K562 (cell line): ENCODE data around the gene PRR15L. TPM values are rescaled to one million over a fixed set of nuclear protein-coding genes. Genes with fewer than 3 reads are reported as not detected.

Source experiments
- ARID2 ChIP-seq: fragments of 450-650 bp; IDR thresholded peaks from 2 replicates; pipeline ENCODE4 v1.6.1; 2017; ENCODE audit warnings: antibody characterized with exemption, mild to moderate bottlenecking
- ATF4 ChIP-seq: fragments of 450-650 bp; formaldehyde crosslinking; IDR thresholded peaks from 2 replicates; pipeline ENCODE4 v1.4.0; 2022; ENCODE audit warnings: mild to moderate bottlenecking, moderate library complexity
- BCLAF1 ChIP-seq, 2 experiments: fragments of 450-650 bp in 1 of 2; IDR thresholded peaks; 2 replicates each; pipeline ENCODE4 v1.6.1; 2011 to 2017; ENCODE audit warnings: low read depth in 2 of 2, antibody characterized with exemption in 1 of 2, borderline replicate concordance in 1 of 2, low read length in 1 of 2, mild to moderate bottlenecking in 1 of 2, mixed read lengths in 1 of 2; ENCODE audit not compliant: control insufficient read depth in 1 of 2
- DIDO1 ChIP-seq: fragments of 450-650 bp; IDR thresholded peaks from 2 replicates; pipeline ENCODE4 v1.6.1; 2016; ENCODE audit warnings: low read depth, missing biosample characterization, missing genetic modification characterization
- DNMT1 ChIP-seq: fragments of 450-650 bp; IDR thresholded peaks from 2 replicates; pipeline ENCODE4 v1.6.1; 2016; ENCODE audit warnings: antibody characterized with exemption, mild to moderate bottlenecking
- EGR1 ChIP-seq: fragments of 450-650 bp; conservative IDR thresholded peaks from 2 replicates; pipeline ENCODE4 v1.6.1; 2017; ENCODE audit warnings: mild to moderate bottlenecking
- RCOR1 ChIP-seq, 2 experiments: IDR thresholded peaks; 2 replicates each; pipeline ENCODE4 v1.6.1; 2012; ENCODE audit warnings: low read depth in 2 of 2, low read length in 2 of 2, borderline replicate concordance in 1 of 2, improper control_type of control experiment in 1 of 2
- RFX5 ChIP-seq: IDR thresholded peaks from 2 replicates; pipeline ENCODE4 v1.6.1; 2011; ENCODE audit warnings: low read depth, mild to moderate bottlenecking, improper control_type of control experiment, low read length
- SIN3A ChIP-seq, 2 experiments: fragments of 150-350 bp in 1 of 2; IDR thresholded peaks; 2 replicates each; pipeline ENCODE4 v1.6.1; 2011 to 2016; ENCODE audit warnings: borderline replicate concordance in 2 of 2, low read depth in 2 of 2, low read length in 2 of 2, mild to moderate bottlenecking in 2 of 2, moderate library complexity in 2 of 2; ENCODE audit not compliant: control insufficient read depth in 1 of 2
- TCF7L2 ChIP-seq: fragments of 150-350 bp; IDR thresholded peaks from 2 replicates; pipeline ENCODE4 v1.6.1; 2016; ENCODE audit warnings: low read depth, mild to moderate bottlenecking, low read length, moderate library complexity
- THAP7 ChIP-seq: fragments of 250-450 bp; sonication (Bioruptor Pico); IDR thresholded peaks from 2 replicates; pipeline ENCODE4 v1.5.0; 2021
- ZNF184 ChIP-seq: sonication (generic); formaldehyde crosslinking; IDR thresholded peaks from 2 replicates; pipeline ENCODE4 v1.5.0; 2020; ENCODE audit warnings: missing genetic modification reagents
- ZNF408 ChIP-seq: fragments of 250-450 bp; sonication (Bioruptor Pico); IDR thresholded peaks from 2 replicates; pipeline ENCODE4 v1.4.0; 2020; ENCODE audit warnings: low read depth, mild to moderate bottlenecking, moderate library complexity
- ZNF589 ChIP-seq: fragments of 200-800 bp; sonication (Bioruptor generic); IDR thresholded peaks from 2 replicates; pipeline ENCODE4 v1.6.1; 2016; ENCODE audit warnings: low read depth, missing genetic modification characterization, missing compliant biosample characterization
- polyA plus RNA-seq, 8 experiments: library from polyadenylated mRNA; depleted of rRNA in 4 of 8; stranded (reverse) in 5 of 8; unstranded in 3 of 8; fragments of >200 nt; fragmentation: Nextera tagmentation in 2 of 8; fragmentation: Illumina TruSeq in 1 of 8; extraction: Ambion mirVana in 2 of 8; extraction: Trizol in 1 of 8; gene quantifications; 2 replicates each; pipeline versions ENCODE4 v1.2.1 to v1.2.3, GENCODE V29; 2011 to 2014; ENCODE audit warnings: inconsistent platforms in 1 of 8, missing spikeins in 1 of 8
- total RNA-seq, 7 experiments: library from RNA; depleted of rRNA in 6 of 7; stranded (reverse); fragments of >200 nt in 6 of 7; fragmentation: Illumina TruSeq in 2 of 7; extraction: Trizol in 2 of 7; gene quantifications; 2 replicates each; pipeline versions ENCODE4 v1.2.1 to v1.2.3, GENCODE V29; 2011 to 2021; ENCODE audit warnings: low replicate concordance in 1 of 7
- TF ChIP-seq, protein P1 (sequence below), 2 experiments: IDR thresholded peaks; 2 replicates each; pipeline ENCODE4 v1.6.1; 2012; ENCODE audit warnings: improper control_type of control experiment in 2 of 2, low read depth in 2 of 2, low read length in 2 of 2, borderline replicate concordance in 1 of 2
- TF ChIP-seq, protein P2 (sequence below): fragments of 450-650 bp; IDR thresholded peaks from 2 replicates; pipeline ENCODE4 v1.6.1; 2018; ENCODE audit warnings: mild to moderate bottlenecking, low read depth; ENCODE audit not compliant: partially characterized antibody
- TF ChIP-seq, protein P3 (sequence below): fragments of 250-450 bp; sonication (Bioruptor Pico); IDR thresholded peaks from 2 replicates; pipeline ENCODE4 v1.5.0; 2020; ENCODE audit warnings: mild to moderate bottlenecking

Gene PRR15L
- total and polyA plus RNA-seq, 9 of the 15 experiments (the other 6 are each of a cell fraction or from before 2014, with no cell fraction given): 0.03 TPM; not detected in 8

GRCh38 chr17:47949197-47949759 is 8.4 kb downstream of the PRR15L start (continued):
- TF ChIP-seq, protein P1, sequence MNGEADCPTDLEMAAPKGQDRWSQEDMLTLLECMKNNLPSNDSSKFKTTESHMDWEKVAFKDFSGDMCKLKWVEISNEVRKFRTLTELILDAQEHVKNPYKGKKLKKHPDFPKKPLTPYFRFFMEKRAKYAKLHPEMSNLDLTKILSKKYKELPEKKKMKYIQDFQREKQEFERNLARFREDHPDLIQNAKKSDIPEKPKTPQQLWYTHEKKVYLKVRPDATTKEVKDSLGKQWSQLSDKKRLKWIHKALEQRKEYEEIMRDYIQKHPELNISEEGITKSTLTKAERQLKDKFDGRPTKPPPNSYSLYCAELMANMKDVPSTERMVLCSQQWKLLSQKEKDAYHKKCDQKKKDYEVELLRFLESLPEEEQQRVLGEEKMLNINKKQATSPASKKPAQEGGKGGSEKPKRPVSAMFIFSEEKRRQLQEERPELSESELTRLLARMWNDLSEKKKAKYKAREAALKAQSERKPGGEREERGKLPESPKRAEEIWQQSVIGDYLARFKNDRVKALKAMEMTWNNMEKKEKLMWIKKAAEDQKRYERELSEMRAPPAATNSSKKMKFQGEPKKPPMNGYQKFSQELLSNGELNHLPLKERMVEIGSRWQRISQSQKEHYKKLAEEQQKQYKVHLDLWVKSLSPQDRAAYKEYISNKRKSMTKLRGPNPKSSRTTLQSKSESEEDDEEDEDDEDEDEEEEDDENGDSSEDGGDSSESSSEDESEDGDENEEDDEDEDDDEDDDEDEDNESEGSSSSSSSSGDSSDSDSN (IDR thresholded peaks at IDR 0.05; ENCODE audit: borderline replicate concordance in 1 of 2, low read depth in 2 of 2, low read length in 2 of 2): peak; percentile 40 to 82; a peak in 2 of 4 replicates
- no peak for TF ChIP-seq DNMT1
- no peak for TF ChIP-seq ZNF408 (CRISPR knock-in tag)
- no peak for TF ChIP-seq EGR1
- TF ChIP-seq, protein P2, sequence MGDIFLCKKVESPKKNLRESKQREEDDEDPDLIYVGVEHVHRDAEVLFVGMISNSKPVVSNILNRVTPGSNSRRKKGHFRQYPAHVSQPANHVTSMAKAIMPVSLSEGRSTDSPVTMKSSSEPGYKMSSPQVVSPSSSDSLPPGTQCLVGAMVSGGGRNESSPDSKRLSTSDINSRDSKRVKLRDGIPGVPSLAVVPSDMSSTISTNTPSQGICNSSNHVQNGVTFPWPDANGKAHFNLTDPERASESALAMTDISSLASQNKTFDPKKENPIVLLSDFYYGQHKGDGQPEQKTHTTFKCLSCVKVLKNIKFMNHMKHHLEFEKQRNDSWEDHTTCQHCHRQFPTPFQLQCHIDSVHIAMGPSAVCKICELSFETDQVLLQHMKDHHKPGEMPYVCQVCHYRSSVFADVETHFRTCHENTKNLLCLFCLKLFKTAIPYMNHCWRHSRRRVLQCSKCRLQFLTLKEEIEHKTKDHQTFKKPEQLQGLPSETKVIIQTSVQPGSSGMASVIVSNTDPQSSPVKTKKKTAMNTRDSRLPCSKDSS: no peak
- no peak for TF ChIP-seq ATF4 (CRISPR knock-in tag)
- TF ChIP-seq, protein P3, sequence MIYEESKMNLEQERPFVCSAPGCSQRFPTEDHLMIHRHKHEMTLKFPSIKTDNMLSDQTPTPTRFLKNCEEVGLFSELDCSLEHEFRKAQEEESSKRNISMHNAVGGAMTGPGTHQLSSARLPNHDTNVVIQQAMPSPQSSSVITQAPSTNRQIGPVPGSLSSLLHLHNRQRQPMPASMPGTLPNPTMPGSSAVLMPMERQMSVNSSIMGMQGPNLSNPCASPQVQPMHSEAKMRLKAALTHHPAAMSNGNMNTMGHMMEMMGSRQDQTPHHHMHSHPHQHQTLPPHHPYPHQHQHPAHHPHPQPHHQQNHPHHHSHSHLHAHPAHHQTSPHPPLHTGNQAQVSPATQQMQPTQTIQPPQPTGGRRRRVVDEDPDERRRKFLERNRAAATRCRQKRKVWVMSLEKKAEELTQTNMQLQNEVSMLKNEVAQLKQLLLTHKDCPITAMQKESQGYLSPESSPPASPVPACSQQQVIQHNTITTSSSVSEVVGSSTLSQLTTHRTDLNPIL: no peak
- TF ChIP-seq TCF7L2: no peak
- TF ChIP-seq ZNF184 (CRISPR knock-in tag): no peak
- TF ChIP-seq BCLAF1 (IDR thresholded peaks at IDR 0.05; ENCODE audit: borderline replicate concordance in 1 of 2, control insufficient read depth in 1 of 2, low read depth in 2 of 2, low read length in 1 of 2): no peak
- no peak for TF ChIP-seq THAP7
- TF ChIP-seq DIDO1: no peak
- TF ChIP-seq ARID2: no peak
- no peak for TF ChIP-seq SIN3A (IDR thresholded peaks at IDR 0.05; ENCODE audit: borderline replicate concordance in 2 of 2, control insufficient read depth in 1 of 2, low read depth in 2 of 2, low read length in 2 of 2)
- TF ChIP-seq RCOR1 (IDR thresholded peaks at IDR 0.05; ENCODE audit: borderline replicate concordance in 1 of 2, low read depth in 2 of 2, low read length in 2 of 2): peak in 1 of 2 experiments; percentile 47; a peak in 1 of 4 replicates
- TF ChIP-seq ZNF589 (CRISPR knock-in tag): no peak
- no peak for TF ChIP-seq RFX5
